K562 (cell line): ENCODE data around the gene ABCA7. TPM values are rescaled to one million over a fixed set of nuclear protein-coding genes. Genes with fewer than 3 reads are reported as not detected.

Experiments
- ATAC-seq: fragments of 200-7000 bp; cut with Tn5 transposase; 3 replicates; pipeline ENCODE4 v1.9.1; 2020; ENCODE audit warnings: moderate library complexity
- BruUV-seq: library from RNA; stranded (reverse); fragments of 400-500 nt; replicated peaks from 2 replicates; lab custom pipeline; 2021; lab: Mats Ljungman, UMichigan
- CTCF ChIA-PET: fragments of 300-600 bp; formaldehyde crosslinking; extraction: SDS; loops from one replicate; lab custom pipeline; 2021; ENCODE audit warnings: low intra/inter-chr PET ratio; lab: Yijun Ruan, JAX
- POLR2A ChIA-PET: fragments of 300-600, 350-650 bp; sonication (Branson Sonifier 250); formaldehyde crosslinking; extraction: SDS; loops from one replicate; lab custom pipeline; 2021; ENCODE audit warnings: antibody characterized with exemption, inconsistent platforms; lab: Yijun Ruan, JAX
- DNase-seq, 4 experiments: peaks; one replicate each; pipeline versions ENCODE4 v3.0.0 to v3.0.0-alpha.2; 2011 to 2018; ENCODE audit warnings: low spot score in 3 of 4, mixed read lengths in 3 of 4; ENCODE audit errors: extremely low read depth in 1 of 4
- FAIRE-seq: peaks from 2 replicates; lab custom pipeline; 2011; peaks lifted over from hg19 to GRCh38; lab: Jason Lieb, UNC
- H2AFZ ChIP-seq: 2 replicates; pipeline ENCODE4 v1.6.0; 2011; ENCODE audit warnings: low read depth, low read length, control low read depth, inconsistent platforms
- H3K27ac ChIP-seq: fragments of 200-600 bp; 3 replicates; pipeline ENCODE4 v1.8.0; 2011; ENCODE audit warnings: low read depth, mild to moderate bottlenecking, control low read depth, inconsistent platforms, low read length, moderate library complexity, mixed read lengths; ENCODE audit errors: extremely low read depth
- H3K27me3 ChIP-seq, 2 experiments: fragments of 300-600 bp in 1 of 2; 2 replicates in 1 of 2; 3 replicates in 1 of 2; pipeline versions ENCODE4 v1.6.0 to v1.8.0; 2011; ENCODE audit warnings: inconsistent platforms in 2 of 2, low read length in 2 of 2, mild to moderate bottlenecking in 1 of 2, mixed read lengths in 1 of 2, moderate library complexity in 1 of 2; ENCODE audit not compliant: control insufficient read depth in 2 of 2, insufficient read depth in 2 of 2
- H3K36me3 ChIP-seq: fragments of 300-600 bp; 3 replicates; pipeline ENCODE4 v1.8.0; 2011; ENCODE audit warnings: mild to moderate bottlenecking, low read length, inconsistent platforms; ENCODE audit not compliant: control insufficient read depth, insufficient read depth
- H3K4me1 ChIP-seq, 2 experiments: fragments of 200-600 bp in 1 of 2; replicated peaks in 1 of 2; 2 replicates in 1 of 2; 3 replicates in 1 of 2; pipeline versions ENCODE4 v1.5.1 to v1.8.0; 2011; ENCODE audit warnings: inconsistent platforms in 2 of 2, low read length in 2 of 2, mild to moderate bottlenecking in 1 of 2, mixed read lengths in 1 of 2, moderate library complexity in 1 of 2; ENCODE audit not compliant: control insufficient read depth in 2 of 2, insufficient read depth in 2 of 2
- H3K4me2 ChIP-seq: 2 replicates; pipeline ENCODE4 v1.6.1; 2011; ENCODE audit warnings: low read length, control low read depth, inconsistent platforms, mixed read lengths; ENCODE audit not compliant: insufficient read depth
- H3K4me3 ChIP-seq: fragments of 200-600 bp; sonication (generic), shearing (Covaris generic); 2 replicates; pipeline ENCODE4 v1.5.1; 2016; ENCODE audit warnings: control low read depth, inconsistent platforms
- H3K79me2 ChIP-seq: fragments of 200-600 bp; 3 replicates; pipeline ENCODE4 v1.8.0; 2011; ENCODE audit warnings: low read length, inconsistent platforms; ENCODE audit not compliant: control insufficient read depth, insufficient read depth
- H3K9ac ChIP-seq, 2 experiments: 2 replicates each; pipeline versions ENCODE4 v1.6.0 to v1.6.1; 2011; ENCODE audit warnings: low read depth in 2 of 2, low read length in 2 of 2, control low read depth in 1 of 2, inconsistent platforms in 1 of 2, mild to moderate bottlenecking in 1 of 2, mixed read lengths in 1 of 2; ENCODE audit not compliant: insufficient read depth in 1 of 2
- H3K9me1 ChIP-seq: one replicate; pipeline ENCODE4 v1.6.0; 2011; ENCODE audit warnings: inconsistent platforms, mild to moderate bottlenecking, low read length, moderate library complexity; ENCODE audit not compliant: control insufficient read depth, insufficient read depth
- H3K9me3 ChIP-seq: replicated peaks from 2 replicates; pipeline ENCODE4 v1.5.1; 2011; ENCODE audit warnings: low read depth, low read length, inconsistent platforms; ENCODE audit not compliant: control insufficient read depth, insufficient read depth
- H4K20me1 ChIP-seq: replicated peaks from 2 replicates; pipeline ENCODE4 v1.6.1; 2011; ENCODE audit warnings: low read length, inconsistent platforms, mixed read lengths; ENCODE audit not compliant: control insufficient read depth, insufficient read depth
- BCOR ChIP-seq: fragments of 450-650 bp; IDR thresholded peaks from 2 replicates; pipeline ENCODE4 v1.6.1; 2016
- CBFB ChIP-seq: sonication (generic); formaldehyde crosslinking; IDR thresholded peaks from 2 replicates; pipeline ENCODE4 v1.4.0; 2020; ENCODE audit warnings: mild to moderate bottlenecking, missing genetic modification reagents
- CBX1 ChIP-seq: sonication (generic); IDR thresholded peaks from 2 replicates; pipeline ENCODE4 v1.6.1; 2016; ENCODE audit warnings: antibody characterized with exemption, low read depth, mild to moderate bottlenecking
- GTF2A2 ChIP-seq: IDR thresholded peaks from 2 replicates; pipeline ENCODE4 v1.6.1; 2016; ENCODE audit warnings: mild to moderate bottlenecking, missing genetic modification characterization, missing compliant biosample characterization
- KDM1A ChIP-seq, 2 experiments: fragments of 450-650 bp; IDR thresholded peaks; 2 replicates each; pipeline ENCODE4 v1.6.1; 2016; ENCODE audit warnings: mild to moderate bottlenecking in 2 of 2
- MTA1 ChIP-seq: fragments of 450-650 bp; IDR thresholded peaks from 2 replicates; pipeline ENCODE4 v1.6.1; 2017; ENCODE audit warnings: borderline replicate concordance
- POLR2B ChIP-seq: fragments of 450-650 bp; IDR thresholded peaks from 2 replicates; pipeline ENCODE4 v1.6.1; 2018; ENCODE audit warnings: low read depth; ENCODE audit not compliant: partially characterized antibody
- POLR2G ChIP-seq: fragments of 200-400 bp; formaldehyde crosslinking; IDR thresholded peaks from 2 replicates; pipeline ENCODE4 v1.6.1; 2017; ENCODE audit warnings: low read depth, mild to moderate bottlenecking, antibody characterized with exemption, low read length, moderate library complexity
- PTBP1 ChIP-seq: fragments of 200-400 bp; formaldehyde crosslinking; IDR thresholded peaks from 2 replicates; pipeline ENCODE4 v1.6.1; 2017; ENCODE audit warnings: low read depth, low read length
- RBFOX2 ChIP-seq: fragments of 200-400 bp; formaldehyde crosslinking; IDR thresholded peaks from 2 replicates; pipeline ENCODE4 v1.6.1; 2017; ENCODE audit warnings: low read depth, mild to moderate bottlenecking, low read length, moderate library complexity
- RBM25 ChIP-seq: fragments of 200-400 bp; formaldehyde crosslinking; IDR thresholded peaks from 2 replicates; pipeline ENCODE4 v1.6.1; 2018; ENCODE audit warnings: low read length, low read depth, moderate library complexity; ENCODE audit not compliant: severe bottlenecking
- RCOR1 ChIP-seq, 2 experiments: IDR thresholded peaks; 2 replicates each; pipeline ENCODE4 v1.6.1; 2012; ENCODE audit warnings: low read depth in 2 of 2, low read length in 2 of 2, borderline replicate concordance in 1 of 2, improper control_type of control experiment in 1 of 2
- SMARCA5 ChIP-seq: fragments of 450-650 bp; IDR thresholded peaks from 2 replicates; pipeline ENCODE4 v1.6.1; 2016
- TEAD2 ChIP-seq: fragments of 450-650 bp; IDR thresholded peaks from 2 replicates; pipeline ENCODE4 v1.6.1; 2016; ENCODE audit warnings: missing genetic modification characterization, control low read depth, missing compliant biosample characterization
- TRIM25 ChIP-seq: fragments of 450-650 bp; IDR thresholded peaks from 2 replicates; pipeline ENCODE4 v1.7.0; 2016; ENCODE audit warnings: borderline replicate concordance
- ZBTB33 ChIP-seq: sonication (generic); formaldehyde crosslinking; IDR thresholded peaks from 2 replicates; pipeline ENCODE4 v1.8.1; 2023; ENCODE audit warnings: mild to moderate bottlenecking, missing genetic modification reagents
- ZFP36 ChIP-seq: fragments of 150-350 bp; IDR thresholded peaks from 2 replicates; pipeline ENCODE4 v1.6.1; 2018; ENCODE audit warnings: low read length, low read depth; ENCODE audit not compliant: partially characterized antibody
- WGBS: fragments of 100-300 bp; shearing (Covaris generic); methylation state at CpG from one replicate; pipeline ENCODE4 v1.1.6; 2016; ENCODE audit warnings: low coverage, mixed read lengths; ENCODE audit not compliant: insufficient coverage; ENCODE audit errors: missing lambda C conversion rate; 5-methylcytosine and 5-hydroxymethylcytosine counted together
- in situ Hi-C: fragments of 300-500 bp; cut with MboI; formaldehyde crosslinking; loops from 4 replicates; pipeline ENCODE4 v1.15.0; 2018; ENCODE audit warnings: inconsistent platforms, mixed read lengths
- intact Hi-C: fragments of 100-400 bp; cut with micrococcal nuclease; formaldehyde crosslinking; loops from 2 replicates; pipeline ENCODE4 v1.14.2; 2022
- polyA plus RNA-seq, 8 experiments: library from polyadenylated mRNA; depleted of rRNA in 4 of 8; stranded (reverse) in 5 of 8; unstranded in 3 of 8; fragments of >200 nt; fragmentation: Nextera tagmentation in 2 of 8; fragmentation: Illumina TruSeq in 1 of 8; extraction: Ambion mirVana in 2 of 8; extraction: Trizol in 1 of 8; gene quantifications; 2 replicates each; pipeline versions ENCODE4 v1.2.1 to v1.2.3, GENCODE V29; 2011 to 2014; ENCODE audit warnings: inconsistent platforms in 1 of 8, missing spikeins in 1 of 8
- total RNA-seq, 7 experiments: library from RNA; depleted of rRNA in 6 of 7; stranded (reverse); fragments of >200 nt in 6 of 7; fragmentation: Illumina TruSeq in 2 of 7; extraction: Trizol in 2 of 7; gene quantifications; 2 replicates each; pipeline versions ENCODE4 v1.2.1 to v1.2.3, GENCODE V29; 2011 to 2021; ENCODE audit warnings: low replicate concordance in 1 of 7

Gene ABCA7
- total and polyA plus RNA-seq, 9 of the 15 experiments (the other 6 are each of a cell fraction or from before 2014, with no cell fraction given) = 2.3 to 96.1 (median 31.2) TPM

DNA sequence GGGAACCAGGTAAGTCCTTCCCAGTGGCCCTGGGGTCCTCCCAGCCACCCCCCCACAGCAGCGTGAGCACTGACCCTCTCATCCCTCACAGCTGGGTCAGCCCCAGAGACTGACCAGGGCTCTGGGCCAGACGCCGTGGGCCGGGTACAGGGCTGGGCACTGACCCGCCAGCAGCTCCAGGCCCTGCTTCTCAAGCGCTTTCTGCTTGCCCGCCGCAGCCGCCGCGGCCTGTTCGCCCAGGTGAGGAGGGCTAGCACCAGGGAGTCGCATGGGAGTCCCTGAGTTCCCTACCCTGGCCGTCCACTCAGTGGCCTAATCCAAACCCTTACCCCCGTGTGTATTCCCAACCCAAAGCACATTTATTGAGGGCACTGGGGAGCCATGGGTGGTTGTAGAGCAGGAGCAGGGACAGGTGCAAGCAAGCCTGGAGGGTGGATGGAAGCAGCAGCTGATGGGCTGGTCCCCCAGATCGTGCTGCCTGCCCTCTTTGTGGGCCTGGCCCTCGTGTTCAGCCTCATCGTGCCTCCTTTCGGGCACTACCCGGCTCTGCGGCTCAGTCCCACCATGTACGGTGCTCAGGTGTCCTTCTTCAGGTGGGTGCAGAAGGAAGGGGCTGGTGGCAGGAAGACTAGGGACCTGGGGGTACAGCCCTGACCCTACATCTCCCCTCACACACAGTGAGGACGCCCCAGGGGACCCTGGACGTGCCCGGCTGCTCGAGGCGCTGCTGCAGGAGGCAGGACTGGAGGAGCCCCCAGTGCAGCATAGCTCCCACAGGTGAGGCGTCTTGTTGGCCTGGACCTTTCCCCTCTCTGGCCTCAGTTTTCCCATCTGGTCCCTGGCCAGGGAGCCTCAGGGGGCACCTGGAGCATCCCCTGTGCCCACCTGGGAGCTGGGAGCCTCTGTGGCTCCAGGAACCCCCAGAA, 14.5 kb downstream of the ABCA7 start:
- no peak overlapping the region for H3K27ac ChIP-seq
- DNase-seq = no peak
- CTCF ChIA-PET = no interaction called here
- WGBS = 90% methylated on average over 24 of the region's 28 CpGs
- H3K9me3 ChIP-seq = no peaks in the 10 kb centered on the region
- TF ChIP-seq TRIM25 (no peak), MTA1 (no peak), POLR2G (peak; percentile 12), CBFB (CRISPR knock-in tag) (no peak), RCOR1 (IDR thresholded peaks at IDR 0.05; ENCODE audit: borderline replicate concordance in 1 of 2, low read depth in 2 of 2, low read length in 2 of 2) (peak in 1 of 2 experiments; percentile 61; a peak in 2 of 4 replicates), ZFP36 (peak; percentile 90), RBFOX2 (0 out of 2 replicates have a peak, but pooled peaks have one; percentile 17), CBX1 (peak; percentile 74; the same call in 1 of the 2 replicates), RBM25 (peak; percentile 89), ZBTB33 (peak; percentile 84), TEAD2 (no peak), PTBP1 (peak; percentile 96), BCOR (peak; percentile 83), KDM1A (IDR thresholded peaks at IDR 0.05) (peak; percentile 41 to 73; a peak in 2 of 4 replicates), SMARCA5 (peak; percentile 29; the same call in 1 of the 2 replicates), POLR2B (no peak), GTF2A2 (tag) (no peak)
- TF ChIP-seq, all 486 proteins: peak for 11
- Histone ChIP-seq H3K4me2 (no peak overlapping the region), H3K36me3 (peaks cover 80% of the 10 kb centered on the region), H3K79me2 (no peaks in the 10 kb centered on the region), H3K9ac (peak overlapping the region in 1 of 2 experiments; percentile 41; a peak in 2 of 4 replicates), H4K20me1 (0 out of 2 replicates have a peak, but pooled peaks cover 4% of the 10 kb centered on the region), H3K9me1 (no peaks in the 10 kb centered on the region), H3K4me3 (no peak overlapping the region), H2AFZ (no peak overlapping the region), H3K4me1 (peaks cover 0 to 45% of the 10 kb centered on the region in 2 experiments; a peak in 3 of 5 replicates), H3K27me3 (no peaks in the 10 kb centered on the region)
- POLR2A ChIA-PET = interaction anchor here (0.6 to 1.1 kb wide), 5 partner anchors 8 to 59 kb away, joined by 3 to 4 read pairs (median 4); no protein-coding TSS in a partner anchor
- BruUV-seq = no TSS peak
- ATAC-seq (no peak; the same call in 2 of the 3 replicates), FAIRE-seq (no peak)
- in situ Hi-C loops = no loop called here
- intact Hi-C loops = no loop called here
